Smooth muscle cell (in vitro differentiated cells): ENCODE data around the gene PIGC. TPM values are rescaled to one million over a fixed set of nuclear protein-coding genes. Genes with fewer than 3 reads are reported as not detected.
A peak's percentile ranks its signal among the peaks of the same experiment; 100 is the strongest.

Experiments
- DNase-seq: peaks from one replicate; lab custom pipeline; 2025; ENCODE audit not compliant: unreplicated experiment; lab: John Stamatoyannopoulos, UW
- H2AFZ ChIP-seq: fragments of 200-600 bp; sonication (generic); 2 replicates; pipeline ENCODE4 v1.6.0; 2016; ENCODE audit warnings: antibody characterized with exemption, low read depth, mild to moderate bottlenecking
- H3F3A ChIP-seq: fragments of 200-600 bp; sonication (generic); 2 replicates; pipeline ENCODE4 v1.6.0; 2017; ENCODE audit warnings: antibody characterized with exemption, low read depth
- H3K27ac ChIP-seq: fragments of 200-600 bp; sonication (generic); 2 replicates; pipeline ENCODE4 v1.5.1; 2016; ENCODE audit warnings: low read depth, mild to moderate bottlenecking
- H3K27me3 ChIP-seq: fragments of 200-600 bp; sonication (generic); 2 replicates; pipeline ENCODE4 v1.6.1; 2016; ENCODE audit warnings: low read depth, mild to moderate bottlenecking
- H3K36me3 ChIP-seq: fragments of 200-600 bp; sonication (generic); 2 replicates; pipeline ENCODE4 v1.5.1; 2016; ENCODE audit warnings: low read depth
- H3K4me1 ChIP-seq: fragments of 200-600 bp; sonication (generic); 2 replicates; pipeline ENCODE4 v1.5.1; 2016; ENCODE audit warnings: low read depth
- H3K4me2 ChIP-seq: fragments of 200-600 bp; sonication (generic); 2 replicates; pipeline ENCODE4 v1.6.0; 2016; ENCODE audit warnings: mild to moderate bottlenecking
- H3K4me3 ChIP-seq: fragments of 200-600 bp; sonication (generic); 2 replicates; pipeline ENCODE4 v1.5.1; 2016; ENCODE audit warnings: mild to moderate bottlenecking
- H3K79me2 ChIP-seq: fragments of 200-600 bp; sonication (generic); 2 replicates; pipeline ENCODE4 v1.6.0; 2016; ENCODE audit warnings: low read depth, mild to moderate bottlenecking
- H3K9ac ChIP-seq: fragments of 200-600 bp; sonication (generic); 2 replicates; pipeline ENCODE4 v1.6.0; 2016; ENCODE audit warnings: low read depth
- H3K9me3 ChIP-seq: fragments of 200-600 bp; sonication (generic); replicated peaks from 2 replicates; pipeline ENCODE4 v1.5.1; 2016; ENCODE audit warnings: low read depth
- H4K20me1 ChIP-seq: fragments of 200-600 bp; sonication (generic); 2 replicates; pipeline ENCODE4 v1.6.0; 2016; ENCODE audit warnings: low read depth
- CTCF ChIP-seq: fragments of 200-600 bp; sonication (generic); IDR thresholded peaks from 2 replicates; pipeline ENCODE4 v1.5.1; 2017; ENCODE audit warnings: borderline replicate concordance, mild to moderate bottlenecking, antibody characterized with exemption; ENCODE audit not compliant: insufficient read depth, poor library complexity, severe bottlenecking
- WGBS: methylation state at CpG from one replicate; pipeline ENCODE4 v1.1.7; 2016; ENCODE audit warnings: low lambda C conversion rate; 5-methylcytosine and 5-hydroxymethylcytosine counted together
- polyA plus RNA-seq: library from polyadenylated mRNA; unstranded; fragments of >200 nt; fragmentation: Nextera tagmentation; extraction: Ambion mirVana; gene quantifications from 2 replicates; pipeline ENCODE4 v1.2.1, GENCODE V29; 2016
- total RNA-seq: library from RNA; depleted of rRNA; stranded (reverse); fragments of >200 nt; gene quantifications from 2 replicates; pipeline ENCODE4 v1.2.3, GENCODE V29; 2014

Gene PIGC
- total and polyA plus RNA-seq, 2 experiments from 2014 or later, result 25.3 to 41.1 TPM

- H3K27me3 ChIP-seq, result no peaks in the 10 kb centered on the region
- H3K27ac ChIP-seq, result peak overlapping the region; percentile 97
- WGBS, result 24% methylated on average over 9 of the region's 9 CpGs
- H3K9me3 ChIP-seq, result no peaks in the 10 kb centered on the region
- H3K36me3 ChIP-seq, result no peaks in the 10 kb centered on the region
- H3F3A ChIP-seq, result peaks cover 29% of the 10 kb centered on the region
- no peak overlapping the region for H3K4me3 ChIP-seq
- DNase-seq, result no peak
- peaks cover 18% of the 10 kb centered on the region for H3K79me2 ChIP-seq
- H4K20me1 ChIP-seq, result no peaks in the 10 kb centered on the region
- H3K4me1 ChIP-seq, result peaks cover 41% of the 10 kb centered on the region
- H2AFZ ChIP-seq, result no peak overlapping the region
- H3K4me2 ChIP-seq, result peak overlapping the region; percentile 74
- peak; percentile 73 for TF ChIP-seq CTCF
- peak overlapping the region; percentile 74 for H3K9ac ChIP-seq
These were observed 44.7 kb downstream of the PIGC start for GRCh38 chr1:172398970-172399755.

- H3K27ac ChIP-seq, result peak overlapping the region; percentile 97
- H3K9me3 ChIP-seq, result no peaks in the 10 kb centered on the region
- peak overlapping the region; percentile 9 for H2AFZ ChIP-seq
- H3K36me3 ChIP-seq, result no peaks in the 10 kb centered on the region
- peak overlapping the region; percentile 74 for H3K9ac ChIP-seq
- peaks cover 18% of the 10 kb centered on the region for H3K79me2 ChIP-seq
- no peaks in the 10 kb centered on the region for H3K27me3 ChIP-seq
- no peaks in the 10 kb centered on the region for H4K20me1 ChIP-seq
- H3K4me2 ChIP-seq, result peak overlapping the region; percentile 67
- WGBS, result 41% methylated on average over 2 of the region's 2 CpGs
- H3K4me1 ChIP-seq, result peaks cover 46% of the 10 kb centered on the region
- no peak for TF ChIP-seq CTCF
- H3F3A ChIP-seq, result peaks cover 34% of the 10 kb centered on the region
- H3K4me3 ChIP-seq, result no peak overlapping the region
- DNase-seq, result no peak
These were observed 45.7 kb downstream of the PIGC start for GRCh38 chr1:172398193-172398592.

- Histone ChIP-seq H4K20me1 (no peaks in the 10 kb centered on the region), H3K27ac (peak overlapping the region; percentile 97), H3K36me3 (no peaks in the 10 kb centered on the region), H3K27me3 (no peaks in the 10 kb centered on the region), H3K9ac (peak overlapping the region; percentile 74), H3K9me3 (no peaks in the 10 kb centered on the region), H3K79me2 (peaks cover 13% of the 10 kb centered on the region), H3K4me3 (no peak overlapping the region), H3F3A (peaks cover 34% of the 10 kb centered on the region), H3K4me2 (peak overlapping the region; percentile 67), H2AFZ (peak overlapping the region; percentile 9), H3K4me1 (peaks cover 46% of the 10 kb centered on the region)
- TF ChIP-seq CTCF, result no peak
- no peak for DNase-seq
- WGBS, result 90% methylated on average over 2 of the region's 2 CpGs
These were observed 46.2 kb downstream of the PIGC start for GRCh38 chr1:172397633-172398032.
